ENCODE results near the gene LUZP1.

Gene LUZP1

GRCh38 chr1:23152966-23153684 is 15.5 kb downstream of the LUZP1 start:
- DNase-seq (ENCODE audit: low read depth), result no peak

GRCh38 chr1:23150742-23151141 is 17.9 kb downstream of the LUZP1 start:
- no peak for DNase-seq (ENCODE audit: low read depth)

- no peak for DNase-seq (ENCODE audit: low read depth)
Measured at GRCh38 chr1:23150125-23150524, 18.5 kb downstream of the LUZP1 start.

GRCh38 chr1:23149114-23149513 is 19.5 kb downstream of the LUZP1 start:
- DNase-seq (ENCODE audit: low read depth), result no peak

GRCh38 chr1:23148084-23148483 is 20.6 kb downstream of the LUZP1 start:
- no peak for DNase-seq (ENCODE audit: low read depth)

- DNase-seq (ENCODE audit: low read depth), result no peak
Measured at GRCh38 chr1:23140940-23141596, 27.6 kb downstream of the LUZP1 start.

- no peak for DNase-seq (ENCODE audit: low read depth)
Measured at GRCh38 chr1:23135268-23135667, 33.4 kb downstream of the LUZP1 start.

- DNase-seq (ENCODE audit: low read depth), result no peak
Measured at GRCh38 chr1:23134055-23134454, 34.6 kb downstream of the LUZP1 start.

- no peak for DNase-seq (ENCODE audit: low read depth)
Measured at GRCh38 chr1:23133587-23133986, 35.1 kb downstream of the LUZP1 start.

GRCh38 chr1:23132033-23132432 is 36.6 kb downstream of the LUZP1 start:
- DNase-seq (ENCODE audit: low read depth), result no peak

GRCh38 chr1:23129846-23130245 is 38.8 kb downstream of the LUZP1 start:
- DNase-seq (ENCODE audit: low read depth), result no peak

- no peak for DNase-seq (ENCODE audit: low read depth)
Measured at GRCh38 chr1:23126801-23127200, 41.9 kb downstream of the LUZP1 start.

- no peak for DNase-seq (ENCODE audit: low read depth)
Measured at GRCh38 chr1:23126200-23126599, 42.5 kb downstream of the LUZP1 start.

- no peak for DNase-seq (ENCODE audit: low read depth)
Measured at GRCh38 chr1:23125489-23125888, 43.2 kb downstream of the LUZP1 start.

GRCh38 chr1:23124259-23125026 is 44.2 kb downstream of the LUZP1 start:
- DNase-seq (ENCODE audit: low read depth), result no peak

- DNase-seq (ENCODE audit: low read depth), result no peak
Measured at GRCh38 chr1:23123528-23123927, 45.1 kb downstream of the LUZP1 start.

GRCh38 chr1:23122796-23123195 is 45.9 kb downstream of the LUZP1 start:
- no peak for DNase-seq (ENCODE audit: low read depth)

GRCh38 chr1:23122023-23122748 is 46.5 kb downstream of the LUZP1 start:
- DNase-seq (ENCODE audit: low read depth), result no peak

- no peak for DNase-seq (ENCODE audit: low read depth)
Measured at GRCh38 chr1:23120383-23120782, 48.3 kb downstream of the LUZP1 start.

- no peak for DNase-seq (ENCODE audit: low read depth)
Measured at GRCh38 chr1:23118957-23119792, 49.5 kb downstream of the LUZP1 start.

GRCh38 chr1:23118407-23118806 is 50.2 kb downstream of the LUZP1 start:
- DNase-seq (ENCODE audit: low read depth), result no peak

All from T follicular helper cell (primary cell).